HCT116 (cell line): ENCODE results near the gene SPEF2.

Experiments
- ATF3 ChIP-seq: IDR thresholded peaks from 2 replicates; pipeline ENCODE4 v1.6.1; 2012
- CTCF ChIP-seq, 3 experiments: fragments of 200-600 bp in 1 of 3; sonication (generic) in 1 of 3; IDR thresholded peaks in 2 of 3; conservative IDR thresholded peaks in 1 of 3; 2 replicates each; pipeline ENCODE4 v1.5.1; 2012 to 2017; ENCODE audit warnings: low read depth in 2 of 3, low read length in 2 of 3, antibody characterized with exemption in 1 of 3, borderline replicate concordance in 1 of 3, control low read depth in 1 of 3, mild to moderate bottlenecking in 1 of 3, mixed read lengths in 1 of 3, mixed run types in 1 of 3, moderate library complexity in 1 of 3; ENCODE audit not compliant: insufficient read depth in 1 of 3
- ELF1 ChIP-seq: IDR thresholded peaks from 2 replicates; pipeline ENCODE4 v1.6.1; 2012; ENCODE audit warnings: low read depth, borderline replicate concordance
- POLR2A ChIP-seq: IDR thresholded peaks from 2 replicates; pipeline ENCODE4 v1.7.0; 2011; ENCODE audit warnings: borderline replicate concordance; ENCODE audit not compliant: insufficient read depth, insufficient read length; ENCODE audit errors: extremely low read depth
- POLR2AphosphoS5 ChIP-seq: IDR thresholded peaks from 2 replicates; pipeline ENCODE4 v1.6.1; 2011; ENCODE audit warnings: mild to moderate bottlenecking, low read depth, low read length, moderate library complexity
- REST ChIP-seq: IDR thresholded peaks from 2 replicates; pipeline ENCODE4 v1.6.1; 2012; ENCODE audit warnings: low read depth
- SIN3A ChIP-seq: IDR thresholded peaks from 2 replicates; pipeline ENCODE4 v1.6.1; 2012; ENCODE audit warnings: low read depth
- ZBTB33 ChIP-seq: IDR thresholded peaks from 2 replicates; pipeline ENCODE4 v1.6.1; 2011; ENCODE audit warnings: mild to moderate bottlenecking, low read length, moderate library complexity; ENCODE audit not compliant: insufficient replicate concordance; ENCODE audit errors: extremely low read depth

- TF ChIP-seq POLR2A (no peak), CTCF (IDR thresholded peaks at IDR 0.05 in 2 of 3, conservative IDR thresholded peaks at IDR 0.05 in 1 of 3; ENCODE audit: borderline replicate concordance in 1 of 3, insufficient read depth in 1 of 3, low read depth in 2 of 3, low read length in 2 of 3) (no peak), SIN3A (no peak), POLR2AphosphoS5 (no peak), ZBTB33 (no peak), ELF1 (no peak), REST (no peak), ATF3 (no peak)
These were observed 244.5 kb downstream of the SPEF2 start for GRCh38 chr5:35862126-35862525.
